ENCODE data around the gene GAL3ST1.

GRCh38 chr22:30572210-30572609 lies 2.3 kb downstream of the GAL3ST1 start:
- TF ChIP-seq CTCF (IDR thresholded peaks at IDR 0.05; ENCODE audit: poor library complexity, severe bottlenecking) (no peak), EZH2 (IDR thresholded peaks at IDR 0.05; ENCODE audit: borderline replicate concordance, insufficient read depth, low read length, poor library complexity, severe bottlenecking) (no peak), POLR2AphosphoS5 (IDR thresholded peaks at IDR 0.05) (no peak)

Data from neural cell (in vitro differentiated cells).